HG03066 (cell line): Measurements from ENCODE around the gene EZH2.

Source experiments
- ATAC-seq: cut with Tn5 transposase; IDR thresholded peaks from one replicate; pipeline ENCODE4 v1.9.1; 2021; ENCODE audit warnings: low read depth; ENCODE audit not compliant: unreplicated experiment

The EZH2 gene

DNA sequence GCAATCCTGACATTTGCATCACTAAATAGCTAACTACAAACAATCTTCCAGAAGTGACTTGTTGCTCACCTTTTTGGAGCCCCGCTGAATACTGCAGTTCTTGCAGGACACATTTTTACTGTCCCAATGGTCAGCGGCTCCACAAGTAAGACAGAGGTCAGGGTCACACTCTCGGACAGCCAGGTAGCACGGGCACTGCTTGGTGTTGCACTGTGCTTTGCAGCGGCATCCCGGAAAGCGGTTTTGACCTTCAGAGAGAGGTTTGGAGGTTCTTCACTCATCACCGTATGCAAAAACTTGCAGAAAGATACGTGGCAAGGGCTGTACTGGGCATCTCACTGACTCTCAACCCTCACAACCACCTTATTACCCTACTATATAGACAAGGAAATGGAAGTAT, 70.2 kb downstream of the EZH2 start:
- no peak for ATAC-seq

GRCh38 chr7:148811892-148812291, 72.2 kb downstream of the EZH2 start:
- ATAC-seq: no peak

- ATAC-seq: no peak
Measured at GRCh38 chr7:148809856-148810255, 74.2 kb downstream of the EZH2 start.

DNA sequence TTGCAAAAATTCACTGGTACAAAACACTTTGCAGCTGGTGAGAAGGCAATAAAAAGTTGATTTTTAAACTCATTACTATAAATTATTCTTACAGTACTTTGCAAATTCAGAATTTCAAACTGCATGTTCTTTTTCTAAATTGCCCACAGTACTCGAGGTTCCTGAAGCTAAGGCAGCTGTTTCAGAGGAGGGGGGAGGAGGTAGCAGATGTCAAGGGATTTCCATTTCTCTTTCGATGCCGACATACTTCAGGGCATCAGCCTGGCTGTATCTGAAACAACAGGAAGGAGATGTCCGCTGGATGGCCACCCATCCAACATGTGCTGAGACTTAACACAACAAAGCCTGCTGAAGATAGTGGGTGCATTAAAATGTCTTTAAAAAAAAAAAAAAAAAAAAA, 76.7 kb downstream of the EZH2 start:
- no peak for ATAC-seq

DNA sequence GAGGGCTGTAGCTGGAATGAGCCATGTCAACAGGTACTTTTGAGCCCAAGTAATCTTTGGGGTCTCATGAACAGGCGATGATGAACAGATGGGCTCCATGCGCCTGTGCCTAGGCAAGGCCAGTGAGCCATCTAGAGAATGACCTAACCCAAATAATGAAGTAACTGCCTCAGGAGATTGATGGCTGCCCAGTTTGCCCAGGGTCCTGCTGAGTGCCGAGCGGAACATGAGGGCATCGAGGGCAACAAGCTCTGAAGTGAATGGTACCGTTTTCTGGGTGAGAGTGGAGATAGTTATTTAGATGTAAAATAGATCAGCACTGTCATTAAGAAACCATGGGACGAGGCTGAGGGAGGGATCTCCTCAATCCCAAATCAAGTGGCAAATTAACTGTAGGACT, 77.9 kb downstream of the EZH2 start:
- ATAC-seq: no peak

- no peak for ATAC-seq
Measured at GRCh38 chr7:148804343-148805235, 79.5 kb downstream of the EZH2 start.

DNA sequence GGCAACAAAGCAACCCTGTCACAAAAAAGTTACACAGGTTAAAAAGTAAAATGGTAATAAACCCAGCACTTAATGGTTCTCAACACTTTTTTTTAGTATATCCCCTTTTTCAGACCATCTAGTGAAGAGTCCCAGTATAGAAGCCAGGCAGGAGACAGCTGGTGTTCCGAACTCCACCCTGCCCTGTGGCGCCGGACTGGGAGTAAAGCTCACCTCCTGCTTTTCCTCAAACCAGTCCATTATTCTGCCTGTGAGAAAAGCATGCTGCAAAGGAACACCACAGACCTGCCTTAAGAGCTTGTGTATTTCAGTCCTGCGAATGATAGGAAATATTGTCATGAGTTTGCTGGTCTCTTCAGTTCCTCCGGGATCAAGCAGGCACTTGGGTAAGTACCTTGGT, 81.0 kb downstream of the EZH2 start:
- no peak for ATAC-seq

DNA sequence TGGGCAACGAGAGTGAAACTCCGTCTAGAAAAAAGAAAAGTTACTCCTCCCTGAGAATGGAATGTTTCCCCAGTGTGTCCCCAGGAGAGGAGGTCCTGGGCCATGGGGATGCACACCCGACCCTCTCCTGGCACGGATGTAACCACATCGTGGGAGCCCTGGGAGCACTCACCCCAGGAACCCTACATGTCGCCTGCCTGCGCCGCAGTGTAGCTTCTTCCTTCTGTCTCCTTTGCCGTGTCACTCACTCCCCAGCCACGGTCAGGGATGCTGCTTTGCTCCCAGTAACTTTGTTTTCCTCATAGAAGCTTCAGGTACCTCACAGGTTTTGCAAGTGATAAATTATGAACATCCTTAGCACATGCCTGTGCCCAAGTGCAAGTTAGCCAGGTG, 82.0 kb downstream of the EZH2 start:
- no peak for ATAC-seq

DNA sequence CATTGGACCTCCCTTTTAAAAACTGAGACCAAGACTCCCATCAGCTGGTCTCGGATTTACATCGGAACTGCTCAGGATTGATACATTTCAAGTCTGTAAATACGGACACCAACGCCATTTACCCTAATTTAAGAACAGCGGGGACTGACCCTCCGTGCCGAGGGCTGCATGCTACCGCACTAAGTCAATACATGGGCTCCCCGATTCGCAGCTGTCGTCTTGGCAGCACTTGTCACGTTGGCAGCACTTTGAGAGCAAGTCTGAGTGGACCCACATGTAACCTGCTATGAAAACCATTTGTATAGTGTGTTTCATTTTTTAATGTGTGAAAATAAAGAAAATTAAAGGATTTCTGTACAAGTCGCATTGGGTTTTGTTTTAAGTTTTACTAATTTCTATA, 83.4 kb downstream of the EZH2 start:
- ATAC-seq: no peak

DNA sequence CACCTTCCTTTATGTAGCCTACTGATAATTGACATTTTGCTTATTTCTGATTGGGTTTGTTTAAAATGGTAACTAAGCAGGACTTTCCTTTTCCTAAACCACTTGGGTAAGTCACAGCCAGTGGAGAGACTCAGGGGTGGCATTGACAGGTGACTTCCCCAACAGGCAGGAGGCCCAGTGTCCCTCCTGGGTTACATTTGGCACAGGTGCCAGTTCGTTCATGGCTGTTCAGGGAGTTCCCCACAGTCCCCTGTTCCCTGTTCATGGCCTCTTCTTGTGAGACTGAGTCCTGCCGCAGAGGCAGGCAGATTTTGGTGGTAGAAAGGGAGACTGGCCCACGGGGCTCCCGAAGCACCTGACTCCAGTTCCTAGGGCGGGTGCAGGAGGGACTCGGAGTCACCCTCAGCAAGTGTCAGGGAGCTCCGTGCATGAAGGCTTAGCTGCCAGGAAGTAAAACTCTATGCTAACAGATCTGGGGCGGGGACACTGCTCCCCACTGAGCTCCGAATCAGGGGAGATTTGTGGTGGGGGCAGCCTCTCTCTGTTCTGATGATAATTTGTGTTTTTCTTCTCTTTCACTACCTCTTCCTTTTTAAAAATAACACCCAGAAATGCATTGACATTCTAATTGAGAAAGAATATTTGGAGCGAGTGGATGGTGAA, 84.1 kb downstream of the EZH2 start:
- ATAC-seq: no peak

DNA sequence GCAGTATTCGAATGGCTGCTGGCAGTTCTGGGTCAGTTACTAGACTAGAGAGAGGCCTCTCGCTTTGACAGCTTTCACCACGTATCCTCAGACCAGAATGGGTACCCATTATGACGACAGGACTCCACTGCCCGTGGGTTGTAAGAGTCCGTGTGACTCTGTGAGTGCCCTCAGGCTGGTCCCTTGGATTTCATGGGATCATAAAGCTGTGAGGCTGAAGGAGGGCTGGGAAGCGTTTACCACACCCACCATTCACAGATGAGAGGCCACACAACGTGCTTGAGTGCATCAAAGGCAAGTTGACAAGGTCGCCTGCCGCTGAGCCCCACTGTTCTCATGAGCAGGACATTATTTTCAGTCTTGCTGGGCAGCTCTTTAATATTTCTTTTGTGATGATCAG, 87.2 kb downstream of the EZH2 start:
- ATAC-seq: no peak

- ATAC-seq: no peak
Measured at GRCh38 chr7:148794476-148794875, 89.6 kb downstream of the EZH2 start.

- ATAC-seq: no peak
Measured at GRCh38 chr7:148793590-148793989, 90.5 kb downstream of the EZH2 start.

DNA sequence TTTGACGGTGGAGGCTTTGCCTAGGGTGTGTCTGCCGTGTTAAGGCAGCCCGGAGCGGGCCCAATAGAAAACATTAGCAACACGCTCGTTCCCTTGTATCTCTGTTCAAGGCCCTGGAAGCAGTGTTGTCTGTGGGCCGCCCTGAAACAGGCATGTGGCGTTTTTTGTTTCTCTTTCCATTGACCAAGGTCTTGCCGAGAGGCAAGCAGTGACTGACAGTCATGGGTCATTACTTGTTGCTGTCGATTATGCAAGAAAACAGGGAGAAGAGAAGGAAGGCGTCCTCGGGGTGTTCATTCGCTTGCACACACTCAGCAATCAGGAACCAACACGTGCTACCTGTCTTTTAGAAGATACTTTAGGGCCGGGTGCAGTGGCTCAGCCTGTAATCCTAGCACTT, 92.5 kb downstream of the EZH2 start:
- no peak for ATAC-seq

DNA sequence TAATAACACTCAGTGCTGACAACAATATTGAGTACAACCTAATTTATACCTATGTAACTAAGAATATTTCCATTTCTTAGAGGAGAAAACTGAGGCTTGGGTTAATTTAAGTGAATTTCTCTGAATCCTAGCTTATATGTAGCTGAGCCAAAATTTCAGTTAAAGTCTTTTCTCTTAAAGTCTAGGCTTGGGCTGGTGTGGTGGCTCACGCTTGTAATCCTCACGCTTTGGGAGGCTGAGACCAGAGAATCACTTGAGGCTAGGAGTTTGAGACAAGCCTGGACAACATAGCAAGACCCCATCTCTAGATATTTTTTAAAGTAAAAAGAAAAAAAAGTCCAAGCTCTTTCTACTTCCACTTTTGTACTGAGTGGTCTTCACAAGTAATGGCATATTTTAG, 93.2 kb downstream of the EZH2 start:
- ATAC-seq: no peak

- ATAC-seq: no peak
Measured at GRCh38 chr7:148790131-148790726, 93.9 kb downstream of the EZH2 start.

DNA sequence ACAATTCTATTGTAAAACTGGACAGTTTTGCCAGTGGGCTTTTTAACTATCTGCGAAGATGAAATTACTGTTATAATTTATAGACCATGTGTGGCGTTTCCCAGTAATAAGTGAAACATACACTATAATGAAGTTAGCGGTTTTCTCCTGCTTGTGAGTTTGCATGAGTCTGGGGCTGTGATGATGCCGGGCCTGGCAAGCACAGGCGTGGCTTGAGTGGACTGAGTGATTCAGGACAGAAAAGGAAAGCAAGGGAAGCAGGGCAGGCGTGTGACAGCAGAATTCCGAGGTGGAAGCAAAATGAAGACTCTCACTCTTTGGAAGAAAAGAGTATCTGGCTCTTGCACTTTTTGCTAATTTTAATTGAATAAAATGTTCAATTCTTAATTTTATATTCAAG, 94.9 kb downstream of the EZH2 start:
- no peak for ATAC-seq

DNA sequence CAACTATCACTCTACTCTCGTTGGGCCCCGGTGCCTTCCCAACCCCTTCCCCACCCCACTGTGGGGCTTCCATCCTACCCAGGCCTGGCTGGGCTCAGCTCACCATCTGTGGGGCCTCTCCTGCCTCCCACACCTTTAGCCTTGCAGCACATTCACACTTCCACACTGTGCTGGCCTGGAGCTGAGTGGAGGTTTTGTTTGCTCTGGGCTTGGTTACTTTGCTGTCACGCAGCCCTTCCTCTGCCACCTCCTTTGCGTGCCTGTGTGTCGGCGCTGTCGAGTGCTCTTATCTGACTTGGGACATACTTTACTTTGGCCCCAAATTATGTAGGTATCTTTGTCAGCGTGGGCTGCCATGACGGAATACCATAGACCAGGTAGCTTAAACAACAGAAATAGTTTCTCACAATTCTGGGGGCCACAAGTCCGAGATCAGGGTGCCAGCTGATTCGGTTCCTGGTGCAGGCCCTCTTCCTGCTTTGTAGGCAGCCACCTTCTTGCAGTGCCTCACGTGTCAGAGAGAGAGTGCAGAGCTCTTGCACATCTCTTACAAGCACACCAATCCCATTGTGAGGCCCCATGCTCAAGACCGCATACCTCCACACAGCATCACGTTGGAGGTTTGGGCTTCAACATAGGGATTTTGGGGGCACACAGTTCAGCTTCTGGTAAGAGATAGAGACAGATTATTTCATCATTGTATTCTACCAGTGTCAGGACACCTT, 96.4 kb downstream of the EZH2 start:
- no peak for ATAC-seq

GRCh38 chr7:148783801-148784527, 100.1 kb downstream of the EZH2 start:
- no peak for ATAC-seq

DNA sequence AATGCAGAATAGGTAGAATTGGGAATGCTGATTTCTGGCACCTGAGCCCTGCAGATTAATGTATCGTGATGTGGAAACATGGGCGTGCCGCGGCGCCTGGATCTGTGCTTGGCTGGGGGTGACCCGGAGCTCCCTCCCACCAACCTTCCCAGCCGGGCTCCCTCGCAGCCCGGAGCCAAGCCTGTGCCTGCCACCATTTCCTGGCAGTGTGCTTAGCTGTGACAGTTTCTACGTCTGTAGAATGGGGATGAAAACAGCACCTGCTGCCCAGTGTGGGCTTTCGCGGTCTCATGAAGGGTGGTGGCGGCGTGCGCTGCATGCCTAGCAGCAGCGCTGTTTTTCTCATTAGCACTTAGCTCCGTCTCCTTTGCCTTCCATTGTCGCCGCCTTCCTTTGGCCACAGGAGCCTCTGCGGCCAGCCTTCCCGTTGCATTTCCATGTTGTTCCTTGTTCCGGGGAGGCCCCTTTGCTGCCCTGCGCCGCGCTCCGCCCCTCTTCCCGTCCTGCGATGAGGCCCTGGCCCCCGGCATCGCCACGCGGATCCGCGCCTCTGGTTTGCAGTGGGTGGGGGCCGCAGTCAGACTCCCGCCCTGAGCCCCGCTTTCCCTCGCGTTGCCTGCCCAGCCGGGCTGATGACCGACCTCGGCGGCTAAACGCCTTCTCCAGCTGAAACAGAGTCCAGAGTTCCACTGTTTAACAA, 101.2 kb downstream of the EZH2 start:
- no peak for ATAC-seq
